Smooth muscle cell (in vitro differentiated cells): Measurements from ENCODE around the gene AGXT. TPM values are rescaled to one million over a fixed set of nuclear protein-coding genes. Genes with fewer than 3 reads are reported as not detected.

Experiments
- DNase-seq: peaks from one replicate; lab custom pipeline; 2025; ENCODE audit not compliant: unreplicated experiment; lab: John Stamatoyannopoulos, UW
- H2AFZ ChIP-seq: fragments of 200-600 bp; sonication (generic); 2 replicates; pipeline ENCODE4 v1.6.0; 2016; ENCODE audit warnings: antibody characterized with exemption, low read depth, mild to moderate bottlenecking
- H3F3A ChIP-seq: fragments of 200-600 bp; sonication (generic); 2 replicates; pipeline ENCODE4 v1.6.0; 2017; ENCODE audit warnings: antibody characterized with exemption, low read depth
- H3K27ac ChIP-seq: fragments of 200-600 bp; sonication (generic); 2 replicates; pipeline ENCODE4 v1.5.1; 2016; ENCODE audit warnings: low read depth, mild to moderate bottlenecking
- H3K27me3 ChIP-seq: fragments of 200-600 bp; sonication (generic); 2 replicates; pipeline ENCODE4 v1.6.1; 2016; ENCODE audit warnings: low read depth, mild to moderate bottlenecking
- H3K36me3 ChIP-seq: fragments of 200-600 bp; sonication (generic); 2 replicates; pipeline ENCODE4 v1.5.1; 2016; ENCODE audit warnings: low read depth
- H3K4me1 ChIP-seq: fragments of 200-600 bp; sonication (generic); 2 replicates; pipeline ENCODE4 v1.5.1; 2016; ENCODE audit warnings: low read depth
- H3K4me2 ChIP-seq: fragments of 200-600 bp; sonication (generic); 2 replicates; pipeline ENCODE4 v1.6.0; 2016; ENCODE audit warnings: mild to moderate bottlenecking
- H3K4me3 ChIP-seq: fragments of 200-600 bp; sonication (generic); 2 replicates; pipeline ENCODE4 v1.5.1; 2016; ENCODE audit warnings: mild to moderate bottlenecking
- H3K79me2 ChIP-seq: fragments of 200-600 bp; sonication (generic); 2 replicates; pipeline ENCODE4 v1.6.0; 2016; ENCODE audit warnings: low read depth, mild to moderate bottlenecking
- H3K9ac ChIP-seq: fragments of 200-600 bp; sonication (generic); 2 replicates; pipeline ENCODE4 v1.6.0; 2016; ENCODE audit warnings: low read depth
- H3K9me3 ChIP-seq: fragments of 200-600 bp; sonication (generic); replicated peaks from 2 replicates; pipeline ENCODE4 v1.5.1; 2016; ENCODE audit warnings: low read depth
- H4K20me1 ChIP-seq: fragments of 200-600 bp; sonication (generic); 2 replicates; pipeline ENCODE4 v1.6.0; 2016; ENCODE audit warnings: low read depth
- WGBS: methylation state at CpG from one replicate; pipeline ENCODE4 v1.1.7; 2016; ENCODE audit warnings: low lambda C conversion rate; 5-methylcytosine and 5-hydroxymethylcytosine counted together
- polyA plus RNA-seq: library from polyadenylated mRNA; unstranded; fragments of >200 nt; fragmentation: Nextera tagmentation; extraction: Ambion mirVana; gene quantifications from 2 replicates; pipeline ENCODE4 v1.2.1, GENCODE V29; 2016
- total RNA-seq: library from RNA; depleted of rRNA; stranded (reverse); fragments of >200 nt; gene quantifications from 2 replicates; pipeline ENCODE4 v1.2.3, GENCODE V29; 2014
- TF ChIP-seq, protein P1 (sequence below): fragments of 200-600 bp; sonication (generic); IDR thresholded peaks from 2 replicates; pipeline ENCODE4 v1.5.1; 2017; ENCODE audit warnings: borderline replicate concordance, mild to moderate bottlenecking, antibody characterized with exemption; ENCODE audit not compliant: insufficient read depth, poor library complexity, severe bottlenecking

AGXT gene
- total and polyA plus RNA-seq, 2 experiments from 2014 or later = not detected

DNA sequence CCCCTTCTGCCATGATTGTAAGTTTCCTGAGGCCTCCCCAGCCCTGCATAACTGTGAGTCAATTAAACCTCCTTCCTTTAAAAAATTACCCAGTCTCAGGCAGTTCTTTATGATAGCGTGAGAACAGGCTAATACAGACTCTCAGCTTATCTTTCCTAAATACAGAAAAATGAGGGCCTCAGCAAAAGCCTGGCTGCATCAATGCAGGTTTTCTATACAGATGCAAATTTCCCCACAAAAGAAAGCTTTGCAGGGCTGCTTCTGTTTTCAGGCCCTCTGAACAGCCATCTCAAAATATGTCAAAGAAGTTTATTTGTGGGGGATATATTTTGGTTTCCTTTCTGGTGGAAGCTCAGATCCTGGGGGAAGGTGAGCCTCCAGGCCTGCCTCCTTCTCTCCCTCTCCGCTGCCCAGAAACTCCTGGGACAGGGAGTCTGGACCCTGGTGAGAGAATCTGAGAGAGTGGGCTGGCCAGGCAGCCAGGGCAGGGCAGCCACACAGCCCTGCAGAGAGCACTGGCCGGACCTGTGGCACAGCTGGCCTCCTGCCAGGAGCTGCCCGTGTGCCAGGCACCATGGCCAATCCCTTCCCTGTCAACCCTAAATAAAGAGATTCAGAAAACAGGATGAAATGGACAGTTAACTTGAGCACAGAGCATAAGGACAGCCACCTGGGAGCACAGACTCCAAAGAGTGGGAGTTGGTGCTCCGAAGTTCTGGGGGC is 21.6 kb upstream of the AGXT start:
- Histone ChIP-seq H3F3A (no peaks in the 10 kb centered on the region), H3K9ac (no peak overlapping the region), H3K4me3 (no peak overlapping the region), H2AFZ (no peak overlapping the region), H3K4me1 (no peaks in the 10 kb centered on the region), H3K79me2 (no peaks in the 10 kb centered on the region), H3K4me2 (no peak overlapping the region), H3K27ac (no peak overlapping the region), H4K20me1 (no peaks in the 10 kb centered on the region), H3K36me3 (no peaks in the 10 kb centered on the region), H3K27me3 (no peaks in the 10 kb centered on the region), H3K9me3 (no peaks in the 10 kb centered on the region)
- DNase-seq = no peak
- TF ChIP-seq, protein P1, sequence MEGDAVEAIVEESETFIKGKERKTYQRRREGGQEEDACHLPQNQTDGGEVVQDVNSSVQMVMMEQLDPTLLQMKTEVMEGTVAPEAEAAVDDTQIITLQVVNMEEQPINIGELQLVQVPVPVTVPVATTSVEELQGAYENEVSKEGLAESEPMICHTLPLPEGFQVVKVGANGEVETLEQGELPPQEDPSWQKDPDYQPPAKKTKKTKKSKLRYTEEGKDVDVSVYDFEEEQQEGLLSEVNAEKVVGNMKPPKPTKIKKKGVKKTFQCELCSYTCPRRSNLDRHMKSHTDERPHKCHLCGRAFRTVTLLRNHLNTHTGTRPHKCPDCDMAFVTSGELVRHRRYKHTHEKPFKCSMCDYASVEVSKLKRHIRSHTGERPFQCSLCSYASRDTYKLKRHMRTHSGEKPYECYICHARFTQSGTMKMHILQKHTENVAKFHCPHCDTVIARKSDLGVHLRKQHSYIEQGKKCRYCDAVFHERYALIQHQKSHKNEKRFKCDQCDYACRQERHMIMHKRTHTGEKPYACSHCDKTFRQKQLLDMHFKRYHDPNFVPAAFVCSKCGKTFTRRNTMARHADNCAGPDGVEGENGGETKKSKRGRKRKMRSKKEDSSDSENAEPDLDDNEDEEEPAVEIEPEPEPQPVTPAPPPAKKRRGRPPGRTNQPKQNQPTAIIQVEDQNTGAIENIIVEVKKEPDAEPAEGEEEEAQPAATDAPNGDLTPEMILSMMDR = no peak
- WGBS = 85% methylated on average over 5 of the region's 5 CpGs

DNA sequence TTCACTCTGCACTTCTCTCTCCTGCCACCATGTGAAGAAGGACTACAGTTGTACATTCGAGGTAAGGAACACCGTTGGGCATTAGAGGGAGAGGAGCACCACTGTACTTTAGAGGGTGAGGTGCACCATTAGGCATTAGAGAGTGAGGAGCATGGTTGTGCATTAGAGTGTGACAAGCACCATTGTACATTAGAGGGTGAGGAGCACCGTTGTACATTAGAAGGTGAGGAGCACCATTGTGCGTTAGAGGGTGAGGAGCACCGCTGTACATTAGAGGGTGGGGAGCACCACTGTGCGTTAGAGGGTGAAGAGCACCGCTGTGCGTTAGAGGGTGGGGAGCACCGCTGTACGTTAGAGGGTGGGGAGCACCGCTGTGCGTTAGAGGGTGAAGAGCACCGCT is 20.8 kb upstream of the AGXT start:
- Histone ChIP-seq H4K20me1 (no peaks in the 10 kb centered on the region), H3K27ac (no peak overlapping the region), H3K4me2 (no peak overlapping the region), H3K4me1 (no peaks in the 10 kb centered on the region), H3K27me3 (no peaks in the 10 kb centered on the region), H3K4me3 (no peak overlapping the region), H3K36me3 (no peaks in the 10 kb centered on the region), H2AFZ (no peak overlapping the region), H3K79me2 (no peaks in the 10 kb centered on the region), H3K9me3 (no peaks in the 10 kb centered on the region), H3F3A (no peaks in the 10 kb centered on the region), H3K9ac (no peak overlapping the region)
- DNase-seq = no peak
- WGBS = 99% methylated on average over 5 of the region's 13 CpGs
- TF ChIP-seq, protein P1 = no peak

- 83% methylated on average over 10 of the region's 12 CpGs for WGBS
- no peak overlapping the region for H3K27ac ChIP-seq
These were observed 19.5 kb upstream of the AGXT start for GRCh38 chr2:240848900-240849680.

More at GRCh38 chr2:240848900-240849680, 19.5 kb upstream of the AGXT start:
- H3K4me2 ChIP-seq = no peak overlapping the region
- TF ChIP-seq, protein P1 = no peak
- H3K79me2 ChIP-seq = no peaks in the 10 kb centered on the region
- H3K36me3 ChIP-seq = no peaks in the 10 kb centered on the region
- no peak overlapping the region for H3K9ac ChIP-seq
- no peak for DNase-seq
- H2AFZ ChIP-seq = no peak overlapping the region
- H3K27me3 ChIP-seq = no peaks in the 10 kb centered on the region
- no peaks in the 10 kb centered on the region for H3F3A ChIP-seq
- no peaks in the 10 kb centered on the region for H3K9me3 ChIP-seq
- no peaks in the 10 kb centered on the region for H3K4me1 ChIP-seq
- no peak overlapping the region for H3K4me3 ChIP-seq
- H4K20me1 ChIP-seq = no peaks in the 10 kb centered on the region
